OCI-LY1 (cell line): ENCODE results near the gene CDC42BPA.

Experiments used
- EZH2 ChIP-seq: fragments of 200-600 bp; sonication (generic), shearing (Covaris generic); IDR thresholded peaks from 2 replicates; pipeline ENCODE4 v1.8.0; 2017; ENCODE audit warnings: borderline replicate concordance, mixed run types, mild to moderate bottlenecking, antibody characterized with exemption, low read length, moderate library complexity, mixed read lengths
- TF ChIP-seq, protein P1 (sequence below): fragments of 200-600 bp; sonication (generic), shearing (Covaris generic); IDR thresholded peaks from 2 replicates; pipeline ENCODE4 v1.5.1; 2017; ENCODE audit warnings: mild to moderate bottlenecking, antibody characterized with exemption, low read length, moderate library complexity, mixed read lengths

GRCh38 chr1:227240983-227241382 lies 77.3 kb downstream of the CDC42BPA start:
- TF ChIP-seq, protein P1, sequence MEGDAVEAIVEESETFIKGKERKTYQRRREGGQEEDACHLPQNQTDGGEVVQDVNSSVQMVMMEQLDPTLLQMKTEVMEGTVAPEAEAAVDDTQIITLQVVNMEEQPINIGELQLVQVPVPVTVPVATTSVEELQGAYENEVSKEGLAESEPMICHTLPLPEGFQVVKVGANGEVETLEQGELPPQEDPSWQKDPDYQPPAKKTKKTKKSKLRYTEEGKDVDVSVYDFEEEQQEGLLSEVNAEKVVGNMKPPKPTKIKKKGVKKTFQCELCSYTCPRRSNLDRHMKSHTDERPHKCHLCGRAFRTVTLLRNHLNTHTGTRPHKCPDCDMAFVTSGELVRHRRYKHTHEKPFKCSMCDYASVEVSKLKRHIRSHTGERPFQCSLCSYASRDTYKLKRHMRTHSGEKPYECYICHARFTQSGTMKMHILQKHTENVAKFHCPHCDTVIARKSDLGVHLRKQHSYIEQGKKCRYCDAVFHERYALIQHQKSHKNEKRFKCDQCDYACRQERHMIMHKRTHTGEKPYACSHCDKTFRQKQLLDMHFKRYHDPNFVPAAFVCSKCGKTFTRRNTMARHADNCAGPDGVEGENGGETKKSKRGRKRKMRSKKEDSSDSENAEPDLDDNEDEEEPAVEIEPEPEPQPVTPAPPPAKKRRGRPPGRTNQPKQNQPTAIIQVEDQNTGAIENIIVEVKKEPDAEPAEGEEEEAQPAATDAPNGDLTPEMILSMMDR, result no peak
- no peak for TF ChIP-seq EZH2
